Gastroesophageal sphincter (tissue), 3 donors: ENCODE data around the gene LMX1B.

ENCODE experiments used
- EP300 ChIP-seq: sonication (generic); formaldehyde crosslinking; IDR thresholded peaks from one replicate; pipeline ENCODE4 v1.6.1; 2017; ENCODE audit warnings: antibody characterized with exemption, mild to moderate bottlenecking
- POLR2A ChIP-seq, 2 donors: fragments of 450-650 bp; IDR thresholded peaks; one replicate each; pipeline ENCODE4 v1.6.1; 2017; ENCODE audit warnings: antibody characterized with exemption in 2 of 2, mild to moderate bottlenecking in 2 of 2, moderate library complexity in 1 of 2
- POLR2AphosphoS5 ChIP-seq: sonication (generic); formaldehyde crosslinking; IDR thresholded peaks from one replicate; pipeline ENCODE4 v1.6.1; 2017; ENCODE audit warnings: antibody characterized with exemption
- TF ChIP-seq, protein P1 (sequence below), 4 experiments: fragments of 200-600 bp in 2 of 4; fragments of 450-650 bp in 2 of 4; sonication (generic) in 1 of 4; IDR thresholded peaks; one replicate each; pipeline ENCODE4 v1.5.1; 2017 to 2019; ENCODE audit warnings: antibody characterized with exemption in 4 of 4, mild to moderate bottlenecking in 2 of 4, moderate library complexity in 2 of 4

- TF ChIP-seq, protein P1, sequence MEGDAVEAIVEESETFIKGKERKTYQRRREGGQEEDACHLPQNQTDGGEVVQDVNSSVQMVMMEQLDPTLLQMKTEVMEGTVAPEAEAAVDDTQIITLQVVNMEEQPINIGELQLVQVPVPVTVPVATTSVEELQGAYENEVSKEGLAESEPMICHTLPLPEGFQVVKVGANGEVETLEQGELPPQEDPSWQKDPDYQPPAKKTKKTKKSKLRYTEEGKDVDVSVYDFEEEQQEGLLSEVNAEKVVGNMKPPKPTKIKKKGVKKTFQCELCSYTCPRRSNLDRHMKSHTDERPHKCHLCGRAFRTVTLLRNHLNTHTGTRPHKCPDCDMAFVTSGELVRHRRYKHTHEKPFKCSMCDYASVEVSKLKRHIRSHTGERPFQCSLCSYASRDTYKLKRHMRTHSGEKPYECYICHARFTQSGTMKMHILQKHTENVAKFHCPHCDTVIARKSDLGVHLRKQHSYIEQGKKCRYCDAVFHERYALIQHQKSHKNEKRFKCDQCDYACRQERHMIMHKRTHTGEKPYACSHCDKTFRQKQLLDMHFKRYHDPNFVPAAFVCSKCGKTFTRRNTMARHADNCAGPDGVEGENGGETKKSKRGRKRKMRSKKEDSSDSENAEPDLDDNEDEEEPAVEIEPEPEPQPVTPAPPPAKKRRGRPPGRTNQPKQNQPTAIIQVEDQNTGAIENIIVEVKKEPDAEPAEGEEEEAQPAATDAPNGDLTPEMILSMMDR (IDR thresholded peaks at IDR 0.05) = no peak
- TF ChIP-seq POLR2AphosphoS5 (no peak), POLR2A (IDR thresholded peaks at IDR 0.05) (no peak), EP300 (no peak)
These were observed 45.3 kb downstream of the LMX1B start for GRCh38 chr9:126658956-126659555.
